Lower lobe of right lung (tissue), 2 donors: ENCODE results near the gene MRPL32. TPM values are rescaled to one million over a fixed set of nuclear protein-coding genes. Genes with fewer than 3 reads are reported as not detected.

Experiments used
- ATAC-seq, 2 donors: fragments of 200-7000 bp; cut with Tn5 transposase; one replicate each; pipeline ENCODE4 v1.9.1; 2020 to 2022; ENCODE audit warnings: mild to moderate bottlenecking in 2 of 2, moderate library complexity in 2 of 2
- DNase-seq: peaks from one replicate; pipeline ENCODE4 v3.0.0-alpha.2; 2020
- H3K27ac ChIP-seq: fragments of 200-600 bp; one replicate; pipeline ENCODE4 v1.8.0; 2022
- H3K27me3 ChIP-seq: fragments of 200-600 bp; one replicate; pipeline ENCODE4 v1.8.0; 2022; ENCODE audit warnings: low read depth
- H3K36me3 ChIP-seq: fragments of 200-600 bp; one replicate; pipeline ENCODE4 v1.8.0; 2022; ENCODE audit warnings: mild to moderate bottlenecking
- H3K4me1 ChIP-seq: fragments of 200-600 bp; one replicate; pipeline ENCODE4 v1.8.0; 2022
- H3K4me3 ChIP-seq: fragments of 200-600 bp; one replicate; pipeline ENCODE4 v1.8.0; 2022; ENCODE audit warnings: mild to moderate bottlenecking
- H3K9me3 ChIP-seq: fragments of 200-600 bp; one replicate; pipeline ENCODE4 v1.8.0; 2022
- intact Hi-C: fragments of 100-400 bp; cut with DNase I; formaldehyde crosslinking; loops from one replicate; pipeline ENCODE4 v1.11.0; 2022
- total RNA-seq: library from RNA; stranded (reverse); fragmentation: NEBNext Ultra II Directional; extraction: Animal tissue kit (Norgen Biotek cat#: 25700); gene quantifications from one replicate; pipeline ENCODE4 v1.2.1, GENCODE V29; 2021
- TF ChIP-seq, protein P1 (sequence below): fragments of 200-600 bp; IDR thresholded peaks from one replicate; pipeline ENCODE4 v1.8.0; 2022; ENCODE audit warnings: antibody characterized with exemption, mild to moderate bottlenecking
- donor health status: DM: no; HTN: yes; CAD: no; lungs with severe emphysema.

The MRPL32 gene
- total RNA-seq, 1 donor from 2014 or later, result 45.0 TPM

DNA sequence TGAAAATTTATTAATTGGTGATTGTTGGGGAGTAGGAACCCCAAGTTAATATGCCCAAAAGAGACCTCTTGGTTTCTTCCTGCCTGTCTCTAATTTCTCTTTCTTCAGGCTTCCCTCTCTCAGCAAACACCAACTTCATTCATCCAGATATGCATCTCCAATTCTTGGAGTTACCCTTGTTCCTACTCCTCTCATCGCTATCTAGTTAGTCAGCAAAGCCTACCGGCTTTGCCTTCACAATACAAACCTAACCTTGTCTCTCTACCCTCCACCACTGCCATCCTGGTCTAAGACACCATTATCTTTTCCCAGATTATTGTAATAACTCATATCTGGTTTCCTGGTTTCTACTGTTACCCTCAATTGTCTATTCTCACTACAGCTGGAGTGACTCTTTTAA is 47.9 kb downstream of the MRPL32 start:
- no peak for DNase-seq

GRCh38 chr7:42980514-42980913 is 48.3 kb downstream of the MRPL32 start:
- TF ChIP-seq, protein P1, sequence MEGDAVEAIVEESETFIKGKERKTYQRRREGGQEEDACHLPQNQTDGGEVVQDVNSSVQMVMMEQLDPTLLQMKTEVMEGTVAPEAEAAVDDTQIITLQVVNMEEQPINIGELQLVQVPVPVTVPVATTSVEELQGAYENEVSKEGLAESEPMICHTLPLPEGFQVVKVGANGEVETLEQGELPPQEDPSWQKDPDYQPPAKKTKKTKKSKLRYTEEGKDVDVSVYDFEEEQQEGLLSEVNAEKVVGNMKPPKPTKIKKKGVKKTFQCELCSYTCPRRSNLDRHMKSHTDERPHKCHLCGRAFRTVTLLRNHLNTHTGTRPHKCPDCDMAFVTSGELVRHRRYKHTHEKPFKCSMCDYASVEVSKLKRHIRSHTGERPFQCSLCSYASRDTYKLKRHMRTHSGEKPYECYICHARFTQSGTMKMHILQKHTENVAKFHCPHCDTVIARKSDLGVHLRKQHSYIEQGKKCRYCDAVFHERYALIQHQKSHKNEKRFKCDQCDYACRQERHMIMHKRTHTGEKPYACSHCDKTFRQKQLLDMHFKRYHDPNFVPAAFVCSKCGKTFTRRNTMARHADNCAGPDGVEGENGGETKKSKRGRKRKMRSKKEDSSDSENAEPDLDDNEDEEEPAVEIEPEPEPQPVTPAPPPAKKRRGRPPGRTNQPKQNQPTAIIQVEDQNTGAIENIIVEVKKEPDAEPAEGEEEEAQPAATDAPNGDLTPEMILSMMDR, result no peak
- H3K27ac ChIP-seq, result no peak overlapping the region
- H3K4me1 ChIP-seq, result no peaks in the 10 kb centered on the region
- no peak for ATAC-seq
- H3K9me3 ChIP-seq, result peaks cover 8% of the 10 kb centered on the region
- no peaks in the 10 kb centered on the region for H3K27me3 ChIP-seq
- DNase-seq, result no peak
- no peaks in the 10 kb centered on the region for H3K36me3 ChIP-seq
- intact Hi-C loops, result no loop called here
- no peak overlapping the region for H3K4me3 ChIP-seq

More for the DNA sequence above, 47.9 kb downstream of the MRPL32 start:
- no peak for ATAC-seq
- Histone ChIP-seq H3K9me3 (peaks cover 8% of the 10 kb centered on the region), H3K27ac (no peak overlapping the region), H3K4me3 (no peak overlapping the region), H3K27me3 (no peaks in the 10 kb centered on the region), H3K4me1 (no peaks in the 10 kb centered on the region), H3K36me3 (no peaks in the 10 kb centered on the region)
- intact Hi-C loops, result no loop called here
- TF ChIP-seq, protein P1, result no peak

- DNase-seq, result no peak
- H3K27ac ChIP-seq, result no peak overlapping the region
- TF ChIP-seq, protein P1, result no peak
- no peak overlapping the region for H3K4me3 ChIP-seq
- intact Hi-C loops, result no loop called here
- peaks cover 8% of the 10 kb centered on the region for H3K9me3 ChIP-seq
- H3K27me3 ChIP-seq, result no peaks in the 10 kb centered on the region
- H3K4me1 ChIP-seq, result no peaks in the 10 kb centered on the region
- no peaks in the 10 kb centered on the region for H3K36me3 ChIP-seq
- no peak for ATAC-seq
Measured at GRCh38 chr7:42981601-42982000, 49.4 kb downstream of the MRPL32 start.

DNA sequence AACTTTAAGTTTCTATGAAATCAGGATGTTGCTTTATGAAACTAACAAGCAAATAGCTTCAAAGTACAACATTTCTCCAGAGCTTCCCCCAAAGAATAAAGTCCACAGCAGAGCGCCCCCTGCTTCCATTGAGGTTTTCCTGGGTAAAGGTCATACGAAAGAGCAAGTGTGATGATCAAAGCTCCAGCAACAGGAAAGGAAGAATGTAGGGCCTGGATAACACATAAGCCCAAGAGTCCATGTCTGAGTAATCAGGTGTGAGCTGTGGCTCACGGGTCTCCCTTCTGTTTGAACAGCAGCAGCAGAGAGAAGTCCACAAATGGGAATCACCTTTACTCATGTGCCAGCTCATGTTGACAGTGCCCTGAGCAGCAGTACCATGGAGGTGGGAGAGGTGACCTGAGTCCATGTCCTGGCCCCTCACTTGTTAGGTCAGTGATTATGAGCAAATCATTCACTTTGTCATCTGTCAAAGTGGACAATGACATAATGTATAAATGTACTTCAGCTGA is 50.5 kb downstream of the MRPL32 start:
- no peaks in the 10 kb centered on the region for H3K36me3 ChIP-seq
- intact Hi-C loops, result no loop called here
- no peak for DNase-seq
- H3K4me1 ChIP-seq, result no peaks in the 10 kb centered on the region
- H3K4me3 ChIP-seq, result no peak overlapping the region
- peaks cover 8% of the 10 kb centered on the region for H3K9me3 ChIP-seq
- ATAC-seq, result no peak
- no peaks in the 10 kb centered on the region for H3K27me3 ChIP-seq
- TF ChIP-seq, protein P1, result no peak
- no peak overlapping the region for H3K27ac ChIP-seq

- TF ChIP-seq, protein P1, result no peak
- Histone ChIP-seq H3K4me1 (no peaks in the 10 kb centered on the region), H3K9me3 (peaks cover 8% of the 10 kb centered on the region), H3K4me3 (no peak overlapping the region), H3K27ac (no peak overlapping the region), H3K27me3 (no peaks in the 10 kb centered on the region), H3K36me3 (no peaks in the 10 kb centered on the region)
- ATAC-seq, result no peak
- DNase-seq, result no peak
- intact Hi-C loops, result no loop called here
Measured at GRCh38 chr7:42984137-42984536, 52.0 kb downstream of the MRPL32 start.

GRCh38 chr7:42986213-42986612 is 54.0 kb downstream of the MRPL32 start:
- Histone ChIP-seq H3K4me1 (no peaks in the 10 kb centered on the region), H3K27me3 (no peaks in the 10 kb centered on the region), H3K27ac (no peak overlapping the region), H3K9me3 (peaks cover 8% of the 10 kb centered on the region), H3K4me3 (no peak overlapping the region), H3K36me3 (no peaks in the 10 kb centered on the region)
- DNase-seq (no peak), ATAC-seq (no peak)
- intact Hi-C loops, result no loop called here
- TF ChIP-seq, protein P1, result no peak
